ENCODE measurements around the gene NEDD9. TPM values are rescaled to one million over a fixed set of nuclear protein-coding genes. Genes with fewer than 3 reads are reported as not detected.

Gene NEDD9
- total RNA-seq, 1 experiment from 2014 or later = 0.28 TPM

- POLR2A ChIA-PET = no interaction called here
- TF ChIP-seq, protein P1, sequence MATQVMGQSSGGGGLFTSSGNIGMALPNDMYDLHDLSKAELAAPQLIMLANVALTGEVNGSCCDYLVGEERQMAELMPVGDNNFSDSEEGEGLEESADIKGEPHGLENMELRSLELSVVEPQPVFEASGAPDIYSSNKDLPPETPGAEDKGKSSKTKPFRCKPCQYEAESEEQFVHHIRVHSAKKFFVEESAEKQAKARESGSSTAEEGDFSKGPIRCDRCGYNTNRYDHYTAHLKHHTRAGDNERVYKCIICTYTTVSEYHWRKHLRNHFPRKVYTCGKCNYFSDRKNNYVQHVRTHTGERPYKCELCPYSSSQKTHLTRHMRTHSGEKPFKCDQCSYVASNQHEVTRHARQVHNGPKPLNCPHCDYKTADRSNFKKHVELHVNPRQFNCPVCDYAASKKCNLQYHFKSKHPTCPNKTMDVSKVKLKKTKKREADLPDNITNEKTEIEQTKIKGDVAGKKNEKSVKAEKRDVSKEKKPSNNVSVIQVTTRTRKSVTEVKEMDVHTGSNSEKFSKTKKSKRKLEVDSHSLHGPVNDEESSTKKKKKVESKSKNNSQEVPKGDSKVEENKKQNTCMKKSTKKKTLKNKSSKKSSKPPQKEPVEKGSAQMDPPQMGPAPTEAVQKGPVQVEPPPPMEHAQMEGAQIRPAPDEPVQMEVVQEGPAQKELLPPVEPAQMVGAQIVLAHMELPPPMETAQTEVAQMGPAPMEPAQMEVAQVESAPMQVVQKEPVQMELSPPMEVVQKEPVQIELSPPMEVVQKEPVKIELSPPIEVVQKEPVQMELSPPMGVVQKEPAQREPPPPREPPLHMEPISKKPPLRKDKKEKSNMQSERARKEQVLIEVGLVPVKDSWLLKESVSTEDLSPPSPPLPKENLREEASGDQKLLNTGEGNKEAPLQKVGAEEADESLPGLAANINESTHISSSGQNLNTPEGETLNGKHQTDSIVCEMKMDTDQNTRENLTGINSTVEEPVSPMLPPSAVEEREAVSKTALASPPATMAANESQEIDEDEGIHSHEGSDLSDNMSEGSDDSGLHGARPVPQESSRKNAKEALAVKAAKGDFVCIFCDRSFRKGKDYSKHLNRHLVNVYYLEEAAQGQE (IDR thresholded peaks at IDR 0.05; ENCODE audit: insufficient read depth in 1 of 2, low read depth in 2 of 2, low read length in 1 of 2) = no peak
- no peak for TF ChIP-seq SIN3A (IDR thresholded peaks at IDR 0.05; ENCODE audit: borderline replicate concordance, insufficient read depth, low read depth, low read length)
- no peak for TF ChIP-seq POLR2AphosphoS5 (IDR thresholded peaks at IDR 0.05; ENCODE audit: low read depth, low read length)
- TF ChIP-seq, protein P2, sequence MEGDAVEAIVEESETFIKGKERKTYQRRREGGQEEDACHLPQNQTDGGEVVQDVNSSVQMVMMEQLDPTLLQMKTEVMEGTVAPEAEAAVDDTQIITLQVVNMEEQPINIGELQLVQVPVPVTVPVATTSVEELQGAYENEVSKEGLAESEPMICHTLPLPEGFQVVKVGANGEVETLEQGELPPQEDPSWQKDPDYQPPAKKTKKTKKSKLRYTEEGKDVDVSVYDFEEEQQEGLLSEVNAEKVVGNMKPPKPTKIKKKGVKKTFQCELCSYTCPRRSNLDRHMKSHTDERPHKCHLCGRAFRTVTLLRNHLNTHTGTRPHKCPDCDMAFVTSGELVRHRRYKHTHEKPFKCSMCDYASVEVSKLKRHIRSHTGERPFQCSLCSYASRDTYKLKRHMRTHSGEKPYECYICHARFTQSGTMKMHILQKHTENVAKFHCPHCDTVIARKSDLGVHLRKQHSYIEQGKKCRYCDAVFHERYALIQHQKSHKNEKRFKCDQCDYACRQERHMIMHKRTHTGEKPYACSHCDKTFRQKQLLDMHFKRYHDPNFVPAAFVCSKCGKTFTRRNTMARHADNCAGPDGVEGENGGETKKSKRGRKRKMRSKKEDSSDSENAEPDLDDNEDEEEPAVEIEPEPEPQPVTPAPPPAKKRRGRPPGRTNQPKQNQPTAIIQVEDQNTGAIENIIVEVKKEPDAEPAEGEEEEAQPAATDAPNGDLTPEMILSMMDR (IDR thresholded peaks at IDR 0.05) = no peak
- TF ChIP-seq TCF7L2 (IDR thresholded peaks at IDR 0.05; ENCODE audit: low read depth, low read length) = no peak
- Histone ChIP-seq H3K27me3 (ENCODE audit: control insufficient read depth, insufficient read depth, low read length) (no peaks in the 10 kb centered on the region), H3K4me1 (ENCODE audit: control insufficient read depth, insufficient read depth, low read length) (no peaks in the 10 kb centered on the region), H3K36me3 (ENCODE audit: control insufficient read depth, insufficient read depth, low read length) (no peaks in the 10 kb centered on the region), H3K4me3 (ENCODE audit: low read depth in 2 of 2, low read length in 2 of 2) (no peak overlapping the region), H3K27ac (ENCODE audit: low read length) (no peak overlapping the region), H3K9me3 (ENCODE audit: control insufficient read depth, insufficient read depth, low read depth, low read length) (no peaks in the 10 kb centered on the region)
- no peak for DNase-seq (ENCODE audit: low read depth, low spot score)
- in situ Hi-C loops (cut with HindIII; ENCODE audit: low pct_unique_long_range_greater_than_20kb, low sequenced_read_pairs) = no loop called here
- CTCF ChIA-PET = no interaction called here
- intact Hi-C loops (cut with micrococcal nuclease; ENCODE audit: unreplicated experiment) = no loop called here
- BruUV-seq (replicated peaks) = no TSS peak
- ATAC-seq = no peak
Observed at GRCh38 chr6:11212664-11213063, 19.8 kb downstream of the NEDD9 start.

DNA sequence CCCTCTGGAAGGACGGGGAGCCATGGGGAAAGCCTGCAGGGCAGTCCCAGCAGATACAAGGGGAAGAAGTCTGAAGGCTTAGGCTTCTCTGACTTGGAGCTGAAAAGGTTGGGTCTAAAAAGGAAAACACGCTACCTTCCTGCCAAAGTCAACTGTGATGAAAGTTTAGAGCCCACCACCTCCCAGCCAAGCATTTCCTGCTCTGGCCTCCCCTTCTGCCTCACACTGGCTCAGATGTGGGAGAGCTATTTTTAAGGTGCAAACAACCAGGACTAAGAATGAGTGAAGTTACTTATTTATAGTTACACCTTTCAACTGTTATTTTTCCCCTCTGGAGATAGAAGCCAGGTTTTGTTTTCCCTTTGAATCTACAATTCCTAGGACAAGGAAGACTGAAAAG is 21.2 kb downstream of the NEDD9 start:
- TF ChIP-seq POLR2AphosphoS5 (IDR thresholded peaks at IDR 0.05; ENCODE audit: low read depth, low read length) (no peak), SIN3A (IDR thresholded peaks at IDR 0.05; ENCODE audit: borderline replicate concordance, insufficient read depth, low read depth, low read length) (no peak), TCF7L2 (IDR thresholded peaks at IDR 0.05; ENCODE audit: low read depth, low read length) (no peak)
- TF ChIP-seq, protein P2 (IDR thresholded peaks at IDR 0.05) = no peak
- TF ChIP-seq, protein P1 (IDR thresholded peaks at IDR 0.05; ENCODE audit: insufficient read depth in 1 of 2, low read depth in 2 of 2, low read length in 1 of 2) = no peak
- ChIA-PET CTCF (no interaction called here), POLR2A (no interaction called here)
- ATAC-seq (no peak), DNase-seq (ENCODE audit: low read depth, low spot score) (no peak)
- in situ Hi-C loops (cut with HindIII; ENCODE audit: low pct_unique_long_range_greater_than_20kb, low sequenced_read_pairs) (no loop called here), intact Hi-C loops (cut with micrococcal nuclease; ENCODE audit: unreplicated experiment) (no loop called here)
- Histone ChIP-seq H3K27me3 (ENCODE audit: control insufficient read depth, insufficient read depth, low read length) (no peaks in the 10 kb centered on the region), H3K4me1 (ENCODE audit: control insufficient read depth, insufficient read depth, low read length) (no peaks in the 10 kb centered on the region), H3K4me3 (ENCODE audit: low read depth in 2 of 2, low read length in 2 of 2) (no peak overlapping the region), H3K9me3 (ENCODE audit: control insufficient read depth, insufficient read depth, low read depth, low read length) (no peaks in the 10 kb centered on the region), H3K36me3 (ENCODE audit: control insufficient read depth, insufficient read depth, low read length) (no peaks in the 10 kb centered on the region), H3K27ac (ENCODE audit: low read length) (no peak overlapping the region)
- no TSS peak for BruUV-seq (replicated peaks)
